Bronchial epithelial cell (primary cell): ENCODE data around the gene LHPP. TPM values are rescaled to one million over a fixed set of nuclear protein-coding genes. Genes with fewer than 3 reads are reported as not detected.

ENCODE experiments used
- DNase-seq: peaks from one replicate; pipeline ENCODE4 v3.0.0-alpha.2; 2010; ENCODE audit warnings: low read depth
- FAIRE-seq: peaks from 2 replicates; lab custom pipeline; 2011; peaks lifted over from hg19 to GRCh38; lab: Jason Lieb, UNC
- H3K27me3 ChIP-seq: 2 replicates; pipeline ENCODE4 v1.5.1; 2011; ENCODE audit warnings: low read length; ENCODE audit not compliant: control insufficient read depth, insufficient read depth
- H3K36me3 ChIP-seq: 2 replicates; pipeline ENCODE4 v1.5.1; 2011; ENCODE audit warnings: low read length; ENCODE audit not compliant: control insufficient read depth, insufficient read depth
- H3K4me3 ChIP-seq: 2 replicates; pipeline ENCODE4 v1.5.1; 2011; ENCODE audit warnings: mild to moderate bottlenecking, low read depth, low read length, control low read depth
- total RNA-seq: library from RNA; depleted of rRNA; stranded (reverse); fragments of >200 nt; gene quantifications from 2 replicates; pipeline ENCODE4 v1.2.1, GENCODE V29; 2014
- TF ChIP-seq, protein P1 (sequence below): IDR thresholded peaks from 2 replicates; pipeline ENCODE4 v1.5.1; 2011; ENCODE audit warnings: mild to moderate bottlenecking, moderate library complexity, low read length, control low read depth, inconsistent platforms; ENCODE audit not compliant: insufficient read depth, severe bottlenecking

LHPP gene
- total RNA-seq, 1 donor from 2014 or later, result 14.0 TPM

DNA sequence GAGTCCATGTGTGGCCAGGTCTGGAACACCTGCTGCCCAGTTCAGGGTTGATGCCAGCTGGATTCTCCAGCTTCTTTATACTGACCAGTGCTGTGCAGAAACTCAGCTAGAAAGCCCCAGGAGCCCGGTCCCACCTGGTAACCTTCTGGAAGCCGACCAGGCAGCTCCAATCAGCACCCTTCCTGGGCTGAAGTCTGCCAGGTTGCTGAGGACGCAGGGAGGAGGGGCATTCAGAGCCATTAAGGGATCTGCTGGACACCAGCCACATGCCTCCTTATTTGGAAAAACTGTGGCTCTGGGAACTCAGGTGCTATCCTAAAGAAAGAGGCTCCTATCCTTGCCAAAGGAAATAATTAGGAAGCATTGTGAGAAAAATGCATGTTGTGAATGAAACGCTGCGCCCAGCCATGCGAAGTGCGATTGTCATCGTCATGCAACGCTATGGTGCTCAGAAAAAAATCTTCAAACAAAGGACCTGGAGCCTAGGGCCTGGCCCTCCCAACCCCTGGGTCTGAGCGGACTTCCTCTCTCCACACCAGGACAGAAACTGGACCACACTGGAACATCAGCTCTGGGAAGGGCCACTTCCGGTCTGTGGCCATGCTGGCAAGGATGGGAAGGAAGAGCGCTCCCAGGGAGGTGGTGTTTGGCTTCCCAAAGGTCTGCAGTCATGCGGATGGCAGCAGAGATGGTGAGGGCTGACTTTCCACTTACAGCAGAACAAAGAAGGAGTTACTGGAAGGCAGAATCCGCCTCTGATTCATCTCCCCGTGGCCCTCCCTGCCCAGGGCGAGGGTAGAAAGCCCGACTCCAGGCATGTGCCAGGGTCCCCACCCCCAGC, 192.4 kb downstream of the LHPP start:
- Histone ChIP-seq H3K36me3 (peaks cover 4% of the 10 kb centered on the region), H3K4me3 (no peak overlapping the region), H3K27me3 (no peaks in the 10 kb centered on the region)
- TF ChIP-seq, protein P1, sequence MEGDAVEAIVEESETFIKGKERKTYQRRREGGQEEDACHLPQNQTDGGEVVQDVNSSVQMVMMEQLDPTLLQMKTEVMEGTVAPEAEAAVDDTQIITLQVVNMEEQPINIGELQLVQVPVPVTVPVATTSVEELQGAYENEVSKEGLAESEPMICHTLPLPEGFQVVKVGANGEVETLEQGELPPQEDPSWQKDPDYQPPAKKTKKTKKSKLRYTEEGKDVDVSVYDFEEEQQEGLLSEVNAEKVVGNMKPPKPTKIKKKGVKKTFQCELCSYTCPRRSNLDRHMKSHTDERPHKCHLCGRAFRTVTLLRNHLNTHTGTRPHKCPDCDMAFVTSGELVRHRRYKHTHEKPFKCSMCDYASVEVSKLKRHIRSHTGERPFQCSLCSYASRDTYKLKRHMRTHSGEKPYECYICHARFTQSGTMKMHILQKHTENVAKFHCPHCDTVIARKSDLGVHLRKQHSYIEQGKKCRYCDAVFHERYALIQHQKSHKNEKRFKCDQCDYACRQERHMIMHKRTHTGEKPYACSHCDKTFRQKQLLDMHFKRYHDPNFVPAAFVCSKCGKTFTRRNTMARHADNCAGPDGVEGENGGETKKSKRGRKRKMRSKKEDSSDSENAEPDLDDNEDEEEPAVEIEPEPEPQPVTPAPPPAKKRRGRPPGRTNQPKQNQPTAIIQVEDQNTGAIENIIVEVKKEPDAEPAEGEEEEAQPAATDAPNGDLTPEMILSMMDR, result no peak
- FAIRE-seq (peak; percentile 50), DNase-seq (peak; percentile 80)

DNA sequence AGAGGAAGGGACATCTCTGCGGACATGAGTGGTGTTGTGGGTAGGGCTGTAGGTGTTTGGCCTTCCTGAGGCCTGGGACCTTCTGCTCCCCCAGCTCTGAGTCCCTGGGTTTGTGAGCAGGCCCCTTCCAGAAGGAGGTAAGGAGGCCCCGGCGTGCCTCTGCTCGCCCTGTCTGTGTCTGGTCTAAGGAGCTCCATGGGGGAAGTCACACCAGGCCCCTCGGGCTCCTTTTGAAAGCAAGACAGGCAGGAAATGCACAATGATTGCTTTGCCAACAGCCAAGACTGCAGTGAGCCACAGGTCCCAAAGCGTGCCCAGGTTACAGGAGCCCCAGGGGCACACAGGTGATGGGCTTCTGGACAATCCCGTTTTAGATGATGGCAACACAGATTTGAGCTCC, 193.1 kb downstream of the LHPP start:
- Histone ChIP-seq H3K27me3 (no peaks in the 10 kb centered on the region), H3K4me3 (no peak overlapping the region), H3K36me3 (peaks cover 4% of the 10 kb centered on the region)
- DNase-seq (peak; percentile 88), FAIRE-seq (no peak)
- TF ChIP-seq, protein P1, result no peak

DNA sequence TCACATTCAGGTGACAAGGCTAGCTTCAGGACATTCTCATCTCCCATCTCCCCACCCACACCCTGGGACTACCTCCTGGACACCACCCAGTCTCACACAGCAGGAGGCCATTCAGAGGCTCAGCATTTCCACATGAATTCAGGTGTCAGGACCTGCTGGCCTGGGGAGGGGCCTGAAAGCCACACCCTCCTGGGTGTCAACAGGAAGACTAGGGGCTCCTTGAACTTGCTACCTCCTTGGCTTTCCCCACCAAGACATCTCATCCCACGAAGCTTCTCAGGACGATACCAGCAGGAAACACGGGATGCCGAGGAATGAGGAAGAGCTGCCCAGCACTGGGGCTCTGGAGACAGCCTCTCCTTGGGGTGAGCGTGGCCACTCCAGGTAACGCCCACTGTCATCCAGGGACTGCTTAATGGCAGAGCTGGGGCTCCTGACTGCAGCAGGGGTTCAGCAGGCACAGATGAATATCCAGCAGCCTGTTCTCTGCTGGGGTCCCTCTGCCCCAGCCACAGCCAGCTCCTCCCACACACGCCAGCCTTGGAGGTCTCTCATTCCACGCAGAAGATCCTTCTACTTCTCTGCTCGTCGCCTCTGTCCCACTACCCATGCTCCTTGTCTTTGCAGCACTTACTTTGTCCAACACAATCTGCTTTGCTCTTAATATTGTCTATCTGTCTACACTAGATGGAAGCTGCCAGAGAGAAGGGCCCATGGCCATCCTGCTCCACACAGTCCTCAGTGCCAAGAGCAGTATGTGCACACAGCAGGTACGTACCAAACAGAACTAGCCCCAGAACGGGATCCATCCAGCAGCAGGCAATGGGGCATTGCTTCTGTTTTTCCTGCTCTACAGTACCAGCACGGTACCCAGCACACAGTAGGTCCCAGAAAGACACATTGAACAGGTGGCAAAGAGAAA, 193.8 kb downstream of the LHPP start:
- DNase-seq (peak; percentile 14), FAIRE-seq (no peak)
- Histone ChIP-seq H3K36me3 (peaks cover 4% of the 10 kb centered on the region), H3K4me3 (no peak overlapping the region), H3K27me3 (no peaks in the 10 kb centered on the region)
- TF ChIP-seq, protein P1, result no peak

DNA sequence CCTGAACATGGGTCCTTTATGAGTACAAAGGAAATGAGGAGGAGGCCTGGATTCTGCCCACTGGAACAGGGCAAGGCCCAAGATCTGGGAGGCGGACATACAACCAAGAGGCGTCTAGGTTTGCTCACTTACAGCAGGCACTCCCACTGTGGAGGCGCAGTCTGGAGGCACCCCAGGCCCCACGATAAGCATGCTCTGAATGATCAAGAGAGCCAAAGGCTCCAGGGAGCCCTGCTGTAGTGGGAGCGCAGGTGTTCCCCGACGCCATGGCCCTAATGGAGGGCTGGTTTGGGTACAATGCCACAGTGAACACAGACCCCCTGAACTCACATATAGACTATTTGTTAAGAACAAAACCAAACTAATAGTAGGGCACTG, 194.5 kb downstream of the LHPP start:
- H3K36me3 ChIP-seq, result peaks cover 4% of the 10 kb centered on the region
- no peak for FAIRE-seq

DNA sequence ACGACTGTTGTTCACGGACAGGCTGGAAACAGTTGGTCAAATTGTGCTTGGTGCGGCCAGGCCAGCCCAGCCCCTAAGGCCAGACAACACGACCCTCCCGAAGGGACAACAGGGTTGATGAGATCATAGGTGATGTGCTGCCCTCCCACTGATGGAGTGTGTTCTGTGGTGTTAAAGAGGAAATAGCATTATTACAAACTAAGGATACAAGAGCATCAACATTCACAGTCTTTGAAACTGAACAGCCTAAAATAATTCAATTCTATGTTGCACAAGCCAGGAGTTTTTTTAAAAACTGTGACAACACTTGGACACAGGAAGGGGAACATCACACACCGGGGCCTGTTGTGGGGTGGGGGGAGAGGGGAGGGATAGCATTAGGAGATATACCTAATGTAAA, 194.9 kb downstream of the LHPP start:
- no peak for FAIRE-seq

More for the DNA sequence above, 194.5 kb downstream of the LHPP start:
- no peak for DNase-seq
- no peak overlapping the region for H3K4me3 ChIP-seq
- H3K27me3 ChIP-seq, result no peaks in the 10 kb centered on the region
- TF ChIP-seq, protein P1, result no peak

More for the DNA sequence above, 194.9 kb downstream of the LHPP start:
- Histone ChIP-seq H3K36me3 (peaks cover 4% of the 10 kb centered on the region), H3K4me3 (no peak overlapping the region), H3K27me3 (no peaks in the 10 kb centered on the region)
- TF ChIP-seq, protein P1, result no peak
- DNase-seq, result no peak
